HG03064 (cell line): Measurements from ENCODE around the gene NXPH2.

ENCODE experiments used
- ATAC-seq: cut with Tn5 transposase; IDR thresholded peaks from one replicate; pipeline ENCODE4 v1.9.1; 2021; ENCODE audit warnings: low read depth; ENCODE audit not compliant: unreplicated experiment

Gene NXPH2

GRCh38 chr2:138779781-138780445 lies at the start of gene NXPH2:
NXPH2 (minus strand) TSS chr2:138780390; CDS start chr2:138780241, 149 bp downstream.
- no peak for ATAC-seq

- ATAC-seq, result peak; percentile 56
Observed at GRCh38 chr2:138829326-138829919, 49.2 kb upstream of the NXPH2 start.

- ATAC-seq, result peak; percentile 62
Observed at GRCh38 chr2:138827426-138828054, 47.4 kb upstream of the NXPH2 start.

GRCh38 chr2:138823666-138824065 lies 43.5 kb upstream of the NXPH2 start:
- ATAC-seq, result no peak

GRCh38 chr2:138819964-138820363 lies 39.8 kb upstream of the NXPH2 start:
- ATAC-seq, result no peak

- ATAC-seq, result no peak
Observed at GRCh38 chr2:138818556-138818955, 38.4 kb upstream of the NXPH2 start.

- no peak for ATAC-seq
Observed at GRCh38 chr2:138814123-138814898, 34.1 kb upstream of the NXPH2 start.

- no peak for ATAC-seq
Observed at GRCh38 chr2:138811431-138811830, 31.2 kb upstream of the NXPH2 start.

- ATAC-seq, result no peak
Observed at GRCh38 chr2:138794724-138795123, 14.5 kb upstream of the NXPH2 start.

- no peak for ATAC-seq
Observed at GRCh38 chr2:138787053-138787666, 7.0 kb upstream of the NXPH2 start.

GRCh38 chr2:138782383-138782782 lies 2.2 kb upstream of the NXPH2 start:
- ATAC-seq, result no peak

- no peak for ATAC-seq
Observed at GRCh38 chr2:138780908-138781307, 718 bp upstream of the NXPH2 start.

GRCh38 chr2:138780446-138780880 lies 273 bp upstream of the NXPH2 start:
- no peak for ATAC-seq

GRCh38 chr2:138779406-138779780 lies 797 bp downstream of the NXPH2 start:
- no peak for ATAC-seq

GRCh38 chr2:138777996-138778395 lies 2.2 kb downstream of the NXPH2 start:
- no peak for ATAC-seq

- no peak for ATAC-seq
Observed at GRCh38 chr2:138775736-138776135, 4.5 kb downstream of the NXPH2 start.

GRCh38 chr2:138771534-138771933 lies 8.7 kb downstream of the NXPH2 start:
- ATAC-seq, result no peak

GRCh38 chr2:138767101-138767500 lies 13.1 kb downstream of the NXPH2 start:
- ATAC-seq, result no peak

- ATAC-seq, result no peak
Observed at GRCh38 chr2:138766464-138766863, 13.7 kb downstream of the NXPH2 start.

- ATAC-seq, result no peak
Observed at GRCh38 chr2:138763971-138764370, 16.2 kb downstream of the NXPH2 start.

- ATAC-seq, result no peak
Observed at GRCh38 chr2:138762533-138762932, 17.7 kb downstream of the NXPH2 start.
